ENCODE results near the gene ANKRD53. TPM values are rescaled to one million over a fixed set of nuclear protein-coding genes. Genes with fewer than 3 reads are reported as not detected.
A peak's percentile ranks its signal among the peaks of the same experiment; 100 is the strongest.

ANKRD53 gene
- total RNA-seq, 2 donors from 2014 or later = 4.7 to 10.2 TPM

- intact Hi-C loops (cut with DNase I) = no loop called here
- Histone ChIP-seq H3K27ac (no peak overlapping the region), H3K4me1 (no peaks in the 10 kb centered on the region), H3K36me3 (replicated peaks in 1 of 2; ENCODE audit: insufficient read depth in 1 of 2, low read depth in 2 of 2) (peaks cover 0 to 13% of the 10 kb centered on the region in 2 donors), H3K9me3 (no peaks in the 10 kb centered on the region), H3K4me3 (no peak overlapping the region), H3K27me3 (no peaks in the 10 kb centered on the region)
- 29 to 82% methylated on average over 12 to 32 of the region's 32 CpGs for WGBS, 2 donors
- TF ChIP-seq POLR2A (IDR thresholded peaks at IDR 0.05) = no peak
- TF ChIP-seq CTCF (IDR thresholded peaks at IDR 0.05) = peak; percentile 53 to 86 (median 65)
- ATAC-seq (peak; percentile 76), DNase-seq (peak; percentile 62 to 77 (median 69))
Observed at GRCh38 chr2:70984576-70985282, 6.3 kb downstream of the ANKRD53 start.

DNA sequence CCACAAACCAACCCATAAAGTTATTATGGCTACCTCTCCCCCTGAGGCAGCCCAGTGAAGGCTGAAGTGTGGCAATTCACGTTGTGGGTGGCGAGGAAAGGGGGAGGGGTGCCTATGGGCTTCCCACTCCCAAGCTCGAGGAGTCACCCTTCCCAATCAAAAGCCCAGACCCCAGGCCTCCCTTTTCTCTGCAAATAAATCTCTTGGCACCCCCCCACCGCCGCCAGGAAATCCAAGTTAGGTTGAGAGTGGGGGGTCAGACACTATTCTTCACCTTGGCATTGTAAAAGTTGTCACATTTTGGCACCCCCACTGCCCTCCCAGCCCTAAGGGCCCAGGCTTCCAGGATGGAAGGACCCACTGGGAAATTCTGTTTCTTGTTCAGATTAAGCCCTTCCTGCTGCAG is 6.9 kb downstream of the ANKRD53 start:
- no peaks in the 10 kb centered on the region for H3K9me3 ChIP-seq
- intact Hi-C loops (cut with DNase I) = no loop called here
- TF ChIP-seq POLR2A (IDR thresholded peaks at IDR 0.05) (no peak), CTCF (IDR thresholded peaks at IDR 0.05) (no peak)
- no peak overlapping the region for H3K27ac ChIP-seq
- DNase-seq (no peak), ATAC-seq (no peak)
- H3K4me1 ChIP-seq = no peaks in the 10 kb centered on the region
- H3K4me3 ChIP-seq = no peak overlapping the region
- 60 to 76% methylated on average over 5 of the region's 5 CpGs for WGBS, 2 donors
- no peaks in the 10 kb centered on the region for H3K27me3 ChIP-seq
- H3K36me3 ChIP-seq (replicated peaks in 1 of 2; ENCODE audit: insufficient read depth in 1 of 2, low read depth in 2 of 2) = peaks cover 0 to 13% of the 10 kb centered on the region in 2 donors

DNA sequence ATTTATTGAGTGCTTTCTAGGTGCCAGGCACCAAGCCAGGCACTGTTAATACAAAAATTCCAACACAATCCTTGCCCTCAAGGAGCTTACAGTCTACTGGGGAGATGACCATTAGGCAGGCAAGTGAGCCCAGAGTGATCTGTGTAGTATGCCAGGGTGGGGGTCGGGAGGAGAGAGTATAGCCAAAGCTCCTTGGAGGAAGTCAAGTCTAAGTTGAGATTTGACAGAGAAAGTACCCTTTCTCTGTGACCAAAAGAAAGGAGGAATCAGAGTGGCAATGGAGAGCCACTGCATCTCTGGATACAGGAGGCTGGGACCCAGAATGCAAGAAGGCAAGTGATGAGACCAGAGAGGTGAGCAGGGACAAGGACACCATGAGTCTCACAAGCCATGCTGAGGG is 7.5 kb downstream of the ANKRD53 start:
- intact Hi-C loops (cut with DNase I) = no loop called here
- ATAC-seq (no peak), DNase-seq (no peak)
- H3K27ac ChIP-seq = no peak overlapping the region
- 81 to 89% methylated on average over 1 of the region's 1 CpG for WGBS, 2 donors
- peaks cover 0 to 13% of the 10 kb centered on the region in 2 donors for H3K36me3 ChIP-seq (replicated peaks in 1 of 2; ENCODE audit: insufficient read depth in 1 of 2, low read depth in 2 of 2)
- TF ChIP-seq CTCF (IDR thresholded peaks at IDR 0.05) = no peak
- TF ChIP-seq POLR2A (IDR thresholded peaks at IDR 0.05) = no peak
- no peaks in the 10 kb centered on the region for H3K9me3 ChIP-seq
- H3K4me3 ChIP-seq = no peak overlapping the region
- no peaks in the 10 kb centered on the region for H3K4me1 ChIP-seq
- H3K27me3 ChIP-seq = no peaks in the 10 kb centered on the region

DNA sequence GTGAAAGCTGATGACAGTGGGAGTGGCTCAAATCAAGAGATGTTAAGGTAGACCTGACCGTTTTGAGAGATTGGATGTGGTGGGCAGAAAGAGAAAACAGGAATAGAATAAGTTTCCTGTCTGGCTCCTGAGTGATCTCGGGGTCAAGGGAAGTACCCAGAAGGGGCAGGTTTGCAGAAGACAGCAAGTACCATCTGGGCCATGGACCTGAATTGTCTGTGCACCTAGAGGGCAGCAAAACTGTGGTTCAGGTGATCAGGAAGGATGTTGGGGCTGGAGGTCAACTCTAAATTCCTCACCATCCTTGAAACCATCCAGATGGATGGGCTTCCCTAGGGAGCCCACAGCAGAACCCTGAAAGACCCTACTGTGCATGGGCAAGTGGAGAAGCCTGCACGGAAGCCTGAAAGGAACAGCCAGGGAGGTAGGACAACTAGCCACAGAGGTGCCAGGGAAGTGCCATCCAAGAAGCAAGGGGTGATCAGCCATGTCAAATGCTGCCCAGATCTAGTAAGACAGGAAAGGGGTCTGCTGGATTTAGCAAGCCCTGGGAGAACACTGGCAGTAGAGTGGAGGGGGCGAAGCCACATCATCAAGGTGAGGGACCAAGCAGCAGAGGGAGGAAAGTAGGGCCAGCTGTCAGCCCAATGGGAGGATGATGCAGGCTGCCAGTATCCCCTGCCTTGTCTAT is 8.2 kb downstream of the ANKRD53 start:
- DNase-seq = peak in 1 of 4 donors; percentile 5
- H3K36me3 ChIP-seq (replicated peaks in 1 of 2; ENCODE audit: insufficient read depth in 1 of 2, low read depth in 2 of 2) = peaks cover 0 to 13% of the 10 kb centered on the region in 2 donors

More for the DNA sequence above, 8.2 kb downstream of the ANKRD53 start:
- TF ChIP-seq CTCF (IDR thresholded peaks at IDR 0.05) = no peak
- TF ChIP-seq POLR2A (IDR thresholded peaks at IDR 0.05) = no peak
- no peaks in the 10 kb centered on the region for H3K27me3 ChIP-seq
- 73 to 86% methylated on average over 4 of the region's 4 CpGs for WGBS, 2 donors
- no peak overlapping the region for H3K27ac ChIP-seq
- no peaks in the 10 kb centered on the region for H3K9me3 ChIP-seq
- no peak for ATAC-seq
- intact Hi-C loops (cut with DNase I) = no loop called here
- H3K4me3 ChIP-seq = no peak overlapping the region
- no peaks in the 10 kb centered on the region for H3K4me1 ChIP-seq

Data from body of pancreas (tissue), 4 donors.